ENCODE results near the gene STAT2.

- TF ChIP-seq CTCF (IDR thresholded peaks at IDR 0.05; ENCODE audit: borderline replicate concordance, extremely low read depth, low read length, poor library complexity, severe bottlenecking) (no peak), EZH2 (IDR thresholded peaks at IDR 0.05; ENCODE audit: borderline replicate concordance, low read depth, low read length, severe bottlenecking) (no peak)
Observed at GRCh38 chr12:56374726-56375597, 15.1 kb upstream of the STAT2 start.

All from DND-41 (cell line).